ENCODE measurements around the gene ARMC12.

Gene ARMC12

GRCh38 chr6:35754452-35755277 is 17.8 kb downstream of the ARMC12 start:
- no peak for ATAC-seq (replicated peaks)
- Mint-ChIP-seq H3K36me3 (ENCODE audit: insufficient read depth) (no peaks in the 10 kb centered on the region), H3K27me3 (peaks cover 38 to 40% of the 10 kb centered on the region in 2 donors), H3K4me3 (no peak overlapping the region), H3K4me1 (ENCODE audit: low read depth in 2 of 2) (peaks cover 0 to 2% of the 10 kb centered on the region in 2 donors), H3K27ac (no peak overlapping the region), H3K9me3 (no peaks in the 10 kb centered on the region)
- no peak for DNase-seq

- Mint-ChIP-seq H3K36me3 (ENCODE audit: insufficient read depth) (no peaks in the 10 kb centered on the region), H3K27me3 (peaks cover 44 to 47% of the 10 kb centered on the region in 2 donors), H3K4me3 (no peak overlapping the region), H3K27ac (no peak overlapping the region), H3K4me1 (ENCODE audit: low read depth in 2 of 2) (peaks cover 0 to 2% of the 10 kb centered on the region in 2 donors), H3K9me3 (no peaks in the 10 kb centered on the region)
- DNase-seq = no peak
- ATAC-seq (replicated peaks) = no peak
Measured at GRCh38 chr6:35755278-35755924, 18.6 kb downstream of the ARMC12 start.

GRCh38 chr6:35757456-35758123 is 20.8 kb downstream of the ARMC12 start:
- Mint-ChIP-seq H3K4me1 (ENCODE audit: low read depth in 2 of 2) (peaks cover 0 to 2% of the 10 kb centered on the region in 2 donors), H3K4me3 (no peak overlapping the region), H3K27me3 (peaks cover 48 to 57% of the 10 kb centered on the region in 2 donors), H3K36me3 (ENCODE audit: insufficient read depth) (no peaks in the 10 kb centered on the region), H3K9me3 (no peaks in the 10 kb centered on the region), H3K27ac (peak overlapping the region in 1 of 2 donors; percentile 0)
- ATAC-seq (replicated peaks) = peak; percentile 33
- DNase-seq = no peak

DNA sequence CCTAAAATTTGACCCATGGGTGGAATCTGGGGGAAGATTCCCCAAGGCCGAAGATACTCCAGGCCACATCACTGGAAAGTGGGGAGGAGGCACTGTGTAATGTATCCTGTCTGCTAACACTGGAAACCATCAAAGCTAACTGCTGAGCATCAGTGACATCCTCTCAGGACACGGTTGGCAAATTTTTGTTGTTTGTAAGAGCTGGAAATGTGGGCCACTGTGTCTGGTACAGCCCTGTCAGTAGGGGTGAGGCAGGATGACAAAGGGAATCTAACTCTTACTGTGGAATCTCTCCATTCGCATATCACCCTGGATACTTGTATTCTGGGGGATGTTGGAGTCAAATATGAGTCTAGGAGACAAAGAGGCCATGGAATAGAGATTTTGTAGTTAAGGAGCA is 22.6 kb downstream of the ARMC12 start:
- Mint-ChIP-seq H3K9me3 (no peaks in the 10 kb centered on the region), H3K27me3 (peaks cover 65 to 75% of the 10 kb centered on the region in 2 donors), H3K36me3 (ENCODE audit: insufficient read depth) (no peaks in the 10 kb centered on the region), H3K4me3 (no peak overlapping the region), H3K27ac (no peak overlapping the region), H3K4me1 (ENCODE audit: low read depth in 2 of 2) (peaks cover 3 to 12% of the 10 kb centered on the region in 2 donors)
- DNase-seq = no peak
- no peak for ATAC-seq (replicated peaks)

GRCh38 chr6:35765739-35766138 is 28.9 kb downstream of the ARMC12 start:
- H3K9me3 Mint-ChIP-seq = no peaks in the 10 kb centered on the region
- peaks cover 3 to 12% of the 10 kb centered on the region in 2 donors for H3K4me1 Mint-ChIP-seq (ENCODE audit: low read depth in 2 of 2)
- no peak overlapping the region for H3K27ac Mint-ChIP-seq
- ATAC-seq (replicated peaks) (no peak), DNase-seq (no peak)
- H3K4me3 Mint-ChIP-seq = no peak overlapping the region
- peaks cover 36 to 51% of the 10 kb centered on the region in 2 donors for H3K27me3 Mint-ChIP-seq
- H3K36me3 Mint-ChIP-seq (ENCODE audit: insufficient read depth) = no peaks in the 10 kb centered on the region

DNA sequence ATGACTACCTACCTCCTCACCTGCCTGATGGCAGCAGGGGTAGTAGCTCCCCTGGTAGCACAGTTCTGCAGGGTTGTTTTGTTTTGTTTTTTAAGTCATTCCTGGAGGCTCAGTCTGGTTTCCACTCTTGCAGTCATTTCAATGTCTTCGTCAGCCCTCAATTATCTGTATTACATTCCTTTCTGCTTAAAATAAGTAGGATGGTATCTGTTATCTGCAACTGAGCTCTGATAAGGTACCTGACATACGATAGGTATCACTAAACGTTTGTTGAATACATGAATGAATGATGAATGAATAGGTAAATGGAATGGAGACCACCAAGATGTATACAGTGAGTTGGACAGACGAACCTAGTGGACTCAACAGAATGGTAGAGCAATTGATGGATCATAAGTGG is 32.4 kb downstream of the ARMC12 start:
- H3K9me3 Mint-ChIP-seq = no peaks in the 10 kb centered on the region
- DNase-seq (no peak), ATAC-seq (replicated peaks) (no peak)
- no peak overlapping the region for H3K4me3 Mint-ChIP-seq
- no peak overlapping the region for H3K27ac Mint-ChIP-seq
- peaks cover 0 to 4% of the 10 kb centered on the region in 2 donors for H3K4me1 Mint-ChIP-seq (ENCODE audit: low read depth in 2 of 2)
- H3K27me3 Mint-ChIP-seq = peaks cover 19 to 33% of the 10 kb centered on the region in 2 donors
- H3K36me3 Mint-ChIP-seq (ENCODE audit: insufficient read depth) = no peaks in the 10 kb centered on the region

GRCh38 chr6:35771343-35771627 is 34.5 kb downstream of the ARMC12 start:
- H3K9me3 Mint-ChIP-seq = no peaks in the 10 kb centered on the region
- no peak overlapping the region for H3K4me3 Mint-ChIP-seq
- H3K27me3 Mint-ChIP-seq = peaks cover 18 to 35% of the 10 kb centered on the region in 2 donors
- ATAC-seq (replicated peaks) (no peak), DNase-seq (no peak)
- H3K27ac Mint-ChIP-seq = no peak overlapping the region
- H3K36me3 Mint-ChIP-seq (ENCODE audit: insufficient read depth) = no peaks in the 10 kb centered on the region
- peaks cover 0 to 2% of the 10 kb centered on the region in 2 donors for H3K4me1 Mint-ChIP-seq (ENCODE audit: low read depth in 2 of 2)

GRCh38 chr6:35774116-35774794 is 37.4 kb downstream of the ARMC12 start:
- H3K4me1 Mint-ChIP-seq (ENCODE audit: low read depth in 2 of 2) = peaks cover 7% of the 10 kb centered on the region in 2 donors
- no peak for ATAC-seq (replicated peaks)

DNA sequence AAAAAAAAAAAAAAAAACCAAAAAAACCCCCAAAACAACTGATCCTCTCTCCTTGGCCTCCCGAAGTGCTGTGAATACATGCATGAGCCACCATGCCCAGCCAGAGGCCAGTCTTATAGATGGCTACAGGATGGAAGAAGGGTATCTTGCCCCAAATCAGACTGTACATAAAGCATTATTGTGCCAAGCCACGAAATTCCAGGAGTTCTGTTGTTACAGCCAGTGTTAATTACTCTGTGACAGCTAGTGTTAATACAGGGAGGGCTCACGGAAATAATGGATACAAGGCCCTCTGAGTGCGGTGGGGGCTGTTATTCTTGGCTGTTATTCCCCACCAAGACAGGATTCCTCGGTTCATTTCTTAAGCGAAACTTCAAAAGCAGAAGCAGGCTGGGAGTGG is 38.2 kb downstream of the ARMC12 start:
- peaks cover 29 to 68% of the 10 kb centered on the region in 2 donors for H3K27me3 Mint-ChIP-seq
- DNase-seq (no peak), ATAC-seq (replicated peaks) (no peak)
- no peak overlapping the region for H3K27ac Mint-ChIP-seq
- no peaks in the 10 kb centered on the region for H3K9me3 Mint-ChIP-seq
- peaks cover 7% of the 10 kb centered on the region in 2 donors for H3K4me1 Mint-ChIP-seq (ENCODE audit: low read depth in 2 of 2)
- no peak overlapping the region for H3K4me3 Mint-ChIP-seq
- H3K36me3 Mint-ChIP-seq (ENCODE audit: insufficient read depth) = no peaks in the 10 kb centered on the region

More at GRCh38 chr6:35774116-35774794, 37.4 kb downstream of the ARMC12 start:
- no peaks in the 10 kb centered on the region for H3K9me3 Mint-ChIP-seq
- no peak for DNase-seq
- no peak overlapping the region for H3K4me3 Mint-ChIP-seq
- no peak overlapping the region for H3K27ac Mint-ChIP-seq
- peaks cover 29 to 60% of the 10 kb centered on the region in 2 donors for H3K27me3 Mint-ChIP-seq
- H3K36me3 Mint-ChIP-seq (ENCODE audit: insufficient read depth) = no peaks in the 10 kb centered on the region

DNA sequence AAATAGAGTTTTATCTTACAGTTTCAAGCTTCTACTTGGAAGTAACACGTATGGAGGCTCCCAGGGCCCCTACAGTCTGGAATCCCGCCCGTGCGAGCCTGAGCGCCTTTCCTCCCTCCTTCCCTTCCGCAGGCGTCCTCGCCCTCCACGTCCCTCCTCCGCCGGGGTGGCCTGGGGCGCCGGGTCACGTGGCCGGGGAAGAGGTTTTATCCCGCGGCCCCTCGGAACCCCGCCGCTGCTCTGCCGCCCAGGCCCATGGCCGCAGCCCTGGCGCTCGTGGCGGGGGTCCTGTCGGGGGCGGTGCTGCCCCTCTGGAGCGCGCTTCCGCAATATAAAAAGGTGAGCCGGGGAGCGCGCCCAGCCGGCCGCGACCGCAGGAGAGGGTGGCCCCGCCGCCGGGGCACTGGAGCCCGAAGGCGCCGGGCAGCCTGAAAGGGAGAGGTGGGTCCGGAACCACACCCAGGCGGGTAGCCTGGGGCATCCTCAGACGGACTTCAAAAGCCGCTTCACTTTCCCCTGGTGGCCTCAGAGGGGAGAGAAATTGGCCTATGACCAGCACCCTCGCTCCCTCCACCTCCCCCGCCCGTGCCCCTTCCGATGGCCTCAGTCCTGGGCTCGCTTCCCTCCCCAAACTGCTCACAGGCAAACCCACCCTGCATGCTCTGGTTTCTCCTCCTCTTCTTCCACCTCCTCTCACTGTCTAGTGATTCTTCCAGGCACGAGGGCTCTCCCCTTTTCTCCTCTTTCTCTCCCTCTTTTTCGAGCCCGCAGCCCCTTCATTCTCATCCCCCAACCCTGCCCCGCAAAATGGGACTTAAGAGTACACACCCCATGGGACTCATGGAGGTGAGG is 39.8 kb downstream of the ARMC12 start, which contains the start of gene CLPSL2:
CLPSL2 (plus strand) TSS at position 235 of the 852 bp plus-strand sequence; CDS start at position 256, 21 bp downstream.
- Mint-ChIP-seq H3K4me3 (peak within 1 kb of the TSS; percentile 63 to 71), H3K9me3 (no peaks in the 10 kb centered on the region), H3K4me1 (ENCODE audit: low read depth in 2 of 2) (peaks cover 7% of the 10 kb centered on the region in 2 donors), H3K36me3 (ENCODE audit: insufficient read depth) (no peaks in the 10 kb centered on the region), H3K27me3 (peaks cover 35 to 68% of the 10 kb centered on the region in 2 donors), H3K27ac (no peak within 1 kb of the TSS)
- no peak for DNase-seq
- peak; percentile 17 for ATAC-seq (replicated peaks)

DNA sequence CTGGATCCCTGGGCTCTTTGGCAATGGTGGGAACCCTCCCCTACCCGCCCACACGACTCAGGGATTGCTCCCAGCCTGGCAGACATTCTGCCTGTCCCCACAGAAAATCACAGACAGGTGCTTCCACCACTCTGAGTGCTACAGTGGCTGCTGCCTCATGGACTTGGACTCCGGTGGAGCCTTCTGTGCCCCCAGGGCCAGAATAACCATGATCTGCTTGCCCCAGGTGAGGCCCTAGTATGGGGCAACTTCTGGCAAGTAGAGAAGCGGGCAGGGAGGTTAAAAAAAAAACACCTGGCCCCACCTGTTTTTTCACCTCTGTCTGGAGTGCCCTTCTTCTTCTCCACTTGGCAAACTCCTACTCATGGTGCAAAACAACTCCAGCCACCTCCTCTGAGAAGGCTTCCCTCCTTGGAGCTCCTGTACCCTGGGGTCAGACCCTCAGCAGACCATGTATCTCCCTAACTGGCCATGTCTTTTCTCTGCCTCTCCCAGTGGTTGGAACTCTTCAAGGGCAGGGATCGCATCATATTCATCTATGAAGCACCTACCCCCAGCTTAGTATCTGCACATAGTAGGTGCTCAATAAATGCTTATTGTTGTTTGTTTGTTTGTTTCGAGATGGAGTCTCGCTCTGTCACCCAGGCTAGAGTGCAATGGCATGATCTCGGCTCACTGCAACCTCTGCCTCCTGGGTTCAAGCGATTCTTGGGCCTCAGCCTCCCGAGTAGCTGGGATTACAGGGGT is 40.7 kb downstream of the ARMC12 start:
- H3K27me3 Mint-ChIP-seq = peaks cover 36 to 69% of the 10 kb centered on the region in 2 donors
- H3K27ac Mint-ChIP-seq = no peak overlapping the region
- peak overlapping the region; percentile 63 to 71 for H3K4me3 Mint-ChIP-seq
- DNase-seq (no peak), ATAC-seq (replicated peaks) (no peak)
- H3K36me3 Mint-ChIP-seq (ENCODE audit: insufficient read depth) = no peaks in the 10 kb centered on the region
- H3K9me3 Mint-ChIP-seq = no peaks in the 10 kb centered on the region
- peaks cover 7% of the 10 kb centered on the region in 2 donors for H3K4me1 Mint-ChIP-seq (ENCODE audit: low read depth in 2 of 2)

DNA sequence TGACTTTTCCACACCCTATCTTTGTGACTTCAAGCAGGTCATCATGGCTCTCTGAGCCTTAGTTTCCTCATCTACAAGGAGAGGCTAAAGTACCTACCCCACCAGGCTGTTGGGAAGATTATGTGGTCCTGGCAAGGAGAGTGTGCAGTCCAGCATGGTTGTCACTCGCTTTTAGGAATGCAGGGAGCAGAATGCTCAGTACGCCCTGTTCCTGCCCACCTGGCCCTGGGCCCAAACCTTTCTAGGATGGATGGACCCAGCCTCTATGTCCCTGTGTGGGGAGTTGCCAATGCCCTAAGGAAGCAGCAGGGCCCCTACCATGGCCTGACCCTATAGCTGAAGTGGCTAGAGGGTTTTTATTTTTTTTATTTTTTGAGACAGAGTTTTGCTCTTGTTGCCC is 41.6 kb downstream of the ARMC12 start:
- H3K9me3 Mint-ChIP-seq = no peaks in the 10 kb centered on the region
- H3K27me3 Mint-ChIP-seq = peaks cover 43 to 75% of the 10 kb centered on the region in 2 donors
- DNase-seq (no peak), ATAC-seq (replicated peaks) (no peak)
- no peak overlapping the region for H3K4me3 Mint-ChIP-seq
- no peaks in the 10 kb centered on the region for H3K36me3 Mint-ChIP-seq (ENCODE audit: insufficient read depth)
- peaks cover 7% of the 10 kb centered on the region in 2 donors for H3K4me1 Mint-ChIP-seq (ENCODE audit: low read depth in 2 of 2)
- no peak overlapping the region for H3K27ac Mint-ChIP-seq
